Loucy (cell line): ENCODE results near the gene TENM4.

ENCODE experiments used
- H2AFZ ChIP-seq: fragments of 200-600 bp; sonication (generic); 2 replicates; pipeline ENCODE4 v1.6.0; 2016; ENCODE audit warnings: antibody characterized with exemption, mild to moderate bottlenecking, low read length, moderate library complexity
- H3F3A ChIP-seq: fragments of 200-600 bp; 2 replicates; pipeline ENCODE4 v1.6.0; 2016; ENCODE audit warnings: antibody characterized with exemption, low read depth, mild to moderate bottlenecking
- H3K27me3 ChIP-seq: fragments of 200-600 bp; sonication (generic); 2 replicates; pipeline ENCODE4 v1.6.1; 2014; ENCODE audit warnings: low read length, mild to moderate bottlenecking; ENCODE audit not compliant: insufficient read depth, poor library complexity, severe bottlenecking
- H3K36me3 ChIP-seq: fragments of 200-600 bp; sonication (generic); 2 replicates; pipeline ENCODE4 v1.6.1; 2016; ENCODE audit warnings: low read length; ENCODE audit not compliant: insufficient read depth
- H3K4me1 ChIP-seq: fragments of 200-600 bp; sonication (generic); 2 replicates; pipeline ENCODE4 v1.5.1; 2014; ENCODE audit warnings: low read length, mild to moderate bottlenecking; ENCODE audit not compliant: insufficient read depth, poor library complexity, severe bottlenecking
- H3K4me2 ChIP-seq: fragments of 200-600 bp; sonication (generic); 2 replicates; pipeline ENCODE4 v1.6.0; 2014; ENCODE audit warnings: antibody characterized with exemption, low read length, low read depth, mild to moderate bottlenecking; ENCODE audit not compliant: poor library complexity, severe bottlenecking
- H3K4me3 ChIP-seq: fragments of 200-600 bp; sonication (generic); 2 replicates; pipeline ENCODE4 v1.5.1; 2014; ENCODE audit warnings: low read length, mild to moderate bottlenecking, mixed read lengths; ENCODE audit not compliant: poor library complexity, severe bottlenecking
- H3K79me2 ChIP-seq: fragments of 200-600 bp; sonication (generic); 2 replicates; pipeline ENCODE4 v1.6.1; 2014; ENCODE audit warnings: low read length; ENCODE audit not compliant: insufficient read depth
- H3K9ac ChIP-seq: fragments of 200-600 bp; sonication (generic); 2 replicates; pipeline ENCODE4 v1.6.0; 2014; ENCODE audit warnings: mild to moderate bottlenecking, low read depth, low read length, moderate library complexity; ENCODE audit not compliant: poor library complexity, severe bottlenecking
- H3K9me2 ChIP-seq: fragments of 200-600 bp; sonication (generic); replicated peaks from 2 replicates; pipeline ENCODE4 v1.6.1; 2016; ENCODE audit warnings: low read depth, low read length, mixed read lengths
- H3K9me3 ChIP-seq: fragments of 200-600 bp; sonication (generic); 2 replicates; pipeline ENCODE4 v1.6.1; 2014; ENCODE audit warnings: mild to moderate bottlenecking, antibody characterized with exemption, low read length, low read depth; ENCODE audit not compliant: insufficient read depth
- H4K20me1 ChIP-seq: fragments of 200-600 bp; sonication (generic); 2 replicates; pipeline ENCODE4 v1.6.0; 2014; ENCODE audit warnings: antibody characterized with exemption, low read length, mild to moderate bottlenecking; ENCODE audit not compliant: insufficient read depth, poor library complexity, severe bottlenecking
- EZH2phosphoT487 ChIP-seq: fragments of 200-600 bp; IDR thresholded peaks from 2 replicates; pipeline ENCODE4 v1.6.1; 2018; ENCODE audit warnings: antibody characterized with exemption, mild to moderate bottlenecking, moderate library complexity, borderline replicate concordance
- TF ChIP-seq, protein P1 (sequence below): fragments of 200-600 bp; sonication (generic); conservative IDR thresholded peaks from 2 replicates; pipeline ENCODE4 v1.5.1; 2014; ENCODE audit warnings: mild to moderate bottlenecking, antibody characterized with exemption, low read length

TENM4 gene

DNA sequence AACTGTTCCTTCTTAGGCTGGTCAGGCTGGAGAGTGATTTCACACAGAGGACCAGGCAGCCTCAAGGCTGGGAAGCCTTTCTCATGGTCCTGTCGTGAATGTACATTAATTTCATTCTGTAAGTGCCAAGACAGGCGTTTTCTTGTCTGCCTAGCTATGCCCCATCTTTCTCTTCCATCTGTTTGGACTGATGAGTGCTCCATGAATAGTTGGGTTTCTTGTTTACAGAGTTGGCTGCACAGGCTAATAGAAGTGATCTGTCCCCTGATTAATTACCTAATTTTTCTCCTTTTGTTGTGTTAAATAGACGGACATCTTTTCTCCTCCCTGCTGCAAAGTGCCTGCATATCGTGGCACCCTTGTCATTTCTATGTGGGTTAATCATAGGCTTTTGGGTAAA is 730.4 kb downstream of the TENM4 start:
- H4K20me1 ChIP-seq: no peaks in the 10 kb centered on the region
- TF ChIP-seq EZH2phosphoT487: no peak
- TF ChIP-seq, protein P1, sequence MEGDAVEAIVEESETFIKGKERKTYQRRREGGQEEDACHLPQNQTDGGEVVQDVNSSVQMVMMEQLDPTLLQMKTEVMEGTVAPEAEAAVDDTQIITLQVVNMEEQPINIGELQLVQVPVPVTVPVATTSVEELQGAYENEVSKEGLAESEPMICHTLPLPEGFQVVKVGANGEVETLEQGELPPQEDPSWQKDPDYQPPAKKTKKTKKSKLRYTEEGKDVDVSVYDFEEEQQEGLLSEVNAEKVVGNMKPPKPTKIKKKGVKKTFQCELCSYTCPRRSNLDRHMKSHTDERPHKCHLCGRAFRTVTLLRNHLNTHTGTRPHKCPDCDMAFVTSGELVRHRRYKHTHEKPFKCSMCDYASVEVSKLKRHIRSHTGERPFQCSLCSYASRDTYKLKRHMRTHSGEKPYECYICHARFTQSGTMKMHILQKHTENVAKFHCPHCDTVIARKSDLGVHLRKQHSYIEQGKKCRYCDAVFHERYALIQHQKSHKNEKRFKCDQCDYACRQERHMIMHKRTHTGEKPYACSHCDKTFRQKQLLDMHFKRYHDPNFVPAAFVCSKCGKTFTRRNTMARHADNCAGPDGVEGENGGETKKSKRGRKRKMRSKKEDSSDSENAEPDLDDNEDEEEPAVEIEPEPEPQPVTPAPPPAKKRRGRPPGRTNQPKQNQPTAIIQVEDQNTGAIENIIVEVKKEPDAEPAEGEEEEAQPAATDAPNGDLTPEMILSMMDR: no peak
- no peaks in the 10 kb centered on the region for H3K4me1 ChIP-seq
- no peaks in the 10 kb centered on the region for H3K9me3 ChIP-seq
- H3K4me3 ChIP-seq: no peak overlapping the region
- no peaks in the 10 kb centered on the region for H3K79me2 ChIP-seq
- no peaks in the 10 kb centered on the region for H3K36me3 ChIP-seq
- no peaks in the 10 kb centered on the region for H3K27me3 ChIP-seq
- H3F3A ChIP-seq: no peaks in the 10 kb centered on the region
- H2AFZ ChIP-seq: no peak overlapping the region
- no peak overlapping the region for H3K4me2 ChIP-seq
- no peak overlapping the region for H3K9ac ChIP-seq
- H3K9me2 ChIP-seq: no peaks in the 10 kb centered on the region

DNA sequence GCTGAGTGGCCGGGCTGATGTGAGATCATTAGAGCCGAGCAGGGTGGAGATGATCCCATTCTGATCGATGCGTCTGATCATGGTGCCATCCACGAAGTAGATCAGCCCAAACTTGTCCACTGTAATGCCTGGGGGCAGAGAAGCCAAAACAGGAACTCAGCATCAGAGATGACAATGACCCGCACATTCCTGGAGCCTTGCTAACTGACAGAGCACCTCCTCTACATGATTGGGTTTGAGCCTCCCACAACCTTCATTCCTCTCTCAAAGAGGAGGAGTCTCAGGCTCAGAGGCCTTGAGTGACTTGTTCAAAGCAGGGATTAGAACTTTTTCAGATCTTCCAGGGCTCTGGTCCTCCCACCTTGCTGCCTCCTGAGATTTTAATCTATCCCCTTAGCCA is 732.4 kb downstream of the TENM4 start:
- no peaks in the 10 kb centered on the region for H3K4me1 ChIP-seq
- TF ChIP-seq EZH2phosphoT487: no peak
- TF ChIP-seq, protein P1: no peak
- H3K79me2 ChIP-seq: no peaks in the 10 kb centered on the region
- H3F3A ChIP-seq: no peaks in the 10 kb centered on the region
- H3K4me2 ChIP-seq: no peak overlapping the region
- H3K4me3 ChIP-seq: no peak overlapping the region
- no peaks in the 10 kb centered on the region for H3K9me2 ChIP-seq
- no peaks in the 10 kb centered on the region for H3K27me3 ChIP-seq
- no peaks in the 10 kb centered on the region for H3K36me3 ChIP-seq
- H2AFZ ChIP-seq: no peak overlapping the region
- no peaks in the 10 kb centered on the region for H3K9me3 ChIP-seq
- no peak overlapping the region for H3K9ac ChIP-seq
- no peaks in the 10 kb centered on the region for H4K20me1 ChIP-seq

DNA sequence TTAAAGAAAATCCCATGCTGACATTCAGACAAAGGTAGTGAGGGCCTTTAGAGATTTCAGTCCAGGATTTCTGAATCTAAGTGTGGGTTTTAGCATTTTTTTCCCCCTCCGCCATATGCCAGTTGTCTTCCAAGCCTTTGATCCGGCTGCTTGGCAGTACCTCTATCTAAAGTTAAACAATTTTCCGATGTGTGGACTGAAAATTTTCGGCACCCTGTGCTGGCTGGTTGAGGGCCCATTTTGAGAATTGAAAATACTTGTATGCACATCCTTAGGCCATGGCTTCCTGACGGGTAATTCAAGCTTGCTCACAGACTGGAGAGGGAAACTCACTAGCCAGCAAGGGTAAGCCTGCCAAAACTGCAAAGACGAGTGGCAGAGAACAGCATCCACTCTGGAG is 734.3 kb downstream of the TENM4 start:
- TF ChIP-seq, protein P1: no peak
- no peak for TF ChIP-seq EZH2phosphoT487
- no peak overlapping the region for H3K9ac ChIP-seq

More for the DNA sequence above, 734.3 kb downstream of the TENM4 start:
- H3K79me2 ChIP-seq: no peaks in the 10 kb centered on the region
- H4K20me1 ChIP-seq: no peaks in the 10 kb centered on the region
- no peaks in the 10 kb centered on the region for H3K9me3 ChIP-seq
- H3K27me3 ChIP-seq: no peaks in the 10 kb centered on the region
- no peaks in the 10 kb centered on the region for H3F3A ChIP-seq
- no peaks in the 10 kb centered on the region for H3K36me3 ChIP-seq
- H3K9me2 ChIP-seq: no peaks in the 10 kb centered on the region
- no peak overlapping the region for H3K4me3 ChIP-seq
- H3K4me2 ChIP-seq: no peak overlapping the region
- no peak overlapping the region for H2AFZ ChIP-seq
- no peaks in the 10 kb centered on the region for H3K4me1 ChIP-seq
